Body of pancreas (tissue), 4 donors: ENCODE results near the gene ARHGEF33.

Experiments used
- CTCF ChIP-seq, 7 experiments: fragments of 450-650 bp in 4 of 7; fragments of 200-600 bp in 3 of 7; sonication (generic) in 3 of 7; IDR thresholded peaks; one replicate each; pipeline ENCODE4 v1.5.1; 2016 to 2019; ENCODE audit warnings: antibody characterized with exemption in 7 of 7
- POLR2A ChIP-seq, 3 donors: fragments of 450-650 bp; IDR thresholded peaks; one replicate each; pipeline ENCODE4 v1.6.1; 2016; ENCODE audit warnings: antibody characterized with exemption in 3 of 3, mild to moderate bottlenecking in 2 of 3

- TF ChIP-seq CTCF (IDR thresholded peaks at IDR 0.05) (no peak), POLR2A (IDR thresholded peaks at IDR 0.05) (no peak)
Observed at GRCh38 chr2:38886063-38886462, 3.6 kb upstream of the ARHGEF33 start.
